ENCODE results near the gene BTBD9.

GRCh38 chr6:38617856-38618255, 21.9 kb downstream of the BTBD9 start:
- TF ChIP-seq, protein P1, sequence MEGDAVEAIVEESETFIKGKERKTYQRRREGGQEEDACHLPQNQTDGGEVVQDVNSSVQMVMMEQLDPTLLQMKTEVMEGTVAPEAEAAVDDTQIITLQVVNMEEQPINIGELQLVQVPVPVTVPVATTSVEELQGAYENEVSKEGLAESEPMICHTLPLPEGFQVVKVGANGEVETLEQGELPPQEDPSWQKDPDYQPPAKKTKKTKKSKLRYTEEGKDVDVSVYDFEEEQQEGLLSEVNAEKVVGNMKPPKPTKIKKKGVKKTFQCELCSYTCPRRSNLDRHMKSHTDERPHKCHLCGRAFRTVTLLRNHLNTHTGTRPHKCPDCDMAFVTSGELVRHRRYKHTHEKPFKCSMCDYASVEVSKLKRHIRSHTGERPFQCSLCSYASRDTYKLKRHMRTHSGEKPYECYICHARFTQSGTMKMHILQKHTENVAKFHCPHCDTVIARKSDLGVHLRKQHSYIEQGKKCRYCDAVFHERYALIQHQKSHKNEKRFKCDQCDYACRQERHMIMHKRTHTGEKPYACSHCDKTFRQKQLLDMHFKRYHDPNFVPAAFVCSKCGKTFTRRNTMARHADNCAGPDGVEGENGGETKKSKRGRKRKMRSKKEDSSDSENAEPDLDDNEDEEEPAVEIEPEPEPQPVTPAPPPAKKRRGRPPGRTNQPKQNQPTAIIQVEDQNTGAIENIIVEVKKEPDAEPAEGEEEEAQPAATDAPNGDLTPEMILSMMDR (IDR thresholded peaks at IDR 0.05; ENCODE audit: low read depth, low read length, poor library complexity, severe bottlenecking) = no peak
- TF ChIP-seq EZH2phosphoT487 (IDR thresholded peaks at IDR 0.05; ENCODE audit: borderline replicate concordance, low read length) = no peak

Data from DOHH2 (cell line).